B cell (primary cell): ENCODE results near the gene AUTS2.

ENCODE experiments used
- CTCF ChIP-seq: fragments of 200-600 bp; IDR thresholded peaks from one replicate; pipeline ENCODE4 v1.8.0; 2022; ENCODE audit warnings: antibody characterized with exemption, mild to moderate bottlenecking
- EZH2 ChIP-seq: IDR thresholded peaks from 2 replicates; pipeline ENCODE4 v1.6.1; 2012; ENCODE audit warnings: borderline replicate concordance, low read depth, mild to moderate bottlenecking, moderate library complexity, low read length; ENCODE audit not compliant: insufficient read depth, poor library complexity, severe bottlenecking

- no peak for TF ChIP-seq CTCF
- no peak for TF ChIP-seq EZH2
Measured at GRCh38 chr7:69561266-69561960, 36.9 kb upstream of the AUTS2 start.
